ENCODE measurements around the gene KCNH4.

DNA sequence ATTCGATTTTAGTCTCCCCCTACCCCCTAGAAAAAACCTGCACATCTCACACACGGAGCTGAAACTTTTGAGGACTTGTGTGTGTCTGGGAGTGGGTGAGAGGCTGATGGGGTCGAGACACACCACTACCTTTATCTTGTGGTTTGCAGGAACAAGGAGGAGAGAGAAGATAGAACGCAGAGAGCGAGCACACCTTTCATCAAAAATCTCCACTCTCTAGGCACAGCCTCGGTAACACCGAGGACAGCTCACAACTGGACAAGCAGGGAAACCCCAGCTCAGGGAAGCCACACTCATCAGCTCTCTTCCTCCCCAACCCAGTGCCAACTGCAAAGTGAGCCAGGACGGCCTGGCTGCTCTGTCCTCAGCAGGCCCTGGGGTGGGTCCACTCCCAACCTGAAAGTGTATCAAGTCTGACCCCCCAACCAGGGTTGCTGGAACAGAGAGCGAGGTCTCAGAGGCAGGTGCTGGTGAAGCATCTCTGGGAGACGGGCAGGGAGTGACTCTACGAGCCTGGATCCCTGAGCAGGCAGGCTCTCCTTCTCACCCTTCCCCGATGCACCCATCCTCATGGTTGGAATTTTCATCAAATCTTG is 18.6 kb upstream of the KCNH4 start:
- TF ChIP-seq POLR2A (IDR thresholded peaks at IDR 0.05; ENCODE audit: low read depth, low read length), result no peak
- TF ChIP-seq POLR2AphosphoS5 (IDR thresholded peaks at IDR 0.05; ENCODE audit: low read depth, low read length), result no peak

Measured in GM12891 (cell line).